Measurements from ENCODE around the gene ADGRD2.

DNA sequence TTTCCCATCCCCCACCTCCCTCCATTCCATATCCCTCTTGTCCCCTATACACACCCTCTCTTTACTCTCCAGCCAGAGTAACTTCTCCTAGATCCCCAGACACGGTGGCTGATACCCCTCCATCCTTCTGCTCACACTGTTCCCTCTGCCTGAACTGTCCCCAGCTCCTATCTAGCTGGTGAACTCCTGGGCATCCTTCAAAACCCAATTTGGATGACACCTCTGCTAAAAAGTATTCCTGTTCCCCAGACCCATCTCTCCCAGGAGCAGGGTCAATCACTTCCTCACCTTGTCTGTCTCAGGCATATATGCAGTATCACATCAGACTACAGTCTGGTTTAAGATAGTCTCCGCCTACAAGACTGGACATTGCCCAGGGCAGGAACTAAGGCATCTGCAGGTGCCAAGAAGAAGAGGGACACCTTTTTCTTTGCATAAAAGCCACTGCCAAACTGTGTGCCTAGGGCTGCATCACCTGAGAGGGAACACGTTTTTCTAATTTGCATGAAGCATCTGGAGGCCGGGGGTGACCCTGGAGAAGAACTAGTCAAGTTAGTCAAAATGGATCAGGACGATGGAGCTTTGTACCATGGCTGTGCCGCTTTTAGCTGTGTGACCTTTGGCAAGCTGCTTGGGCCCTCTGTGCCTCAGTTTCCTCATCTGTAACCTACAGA lies 29.8 kb downstream of the ADGRD2 start:
- TF ChIP-seq, protein P1, sequence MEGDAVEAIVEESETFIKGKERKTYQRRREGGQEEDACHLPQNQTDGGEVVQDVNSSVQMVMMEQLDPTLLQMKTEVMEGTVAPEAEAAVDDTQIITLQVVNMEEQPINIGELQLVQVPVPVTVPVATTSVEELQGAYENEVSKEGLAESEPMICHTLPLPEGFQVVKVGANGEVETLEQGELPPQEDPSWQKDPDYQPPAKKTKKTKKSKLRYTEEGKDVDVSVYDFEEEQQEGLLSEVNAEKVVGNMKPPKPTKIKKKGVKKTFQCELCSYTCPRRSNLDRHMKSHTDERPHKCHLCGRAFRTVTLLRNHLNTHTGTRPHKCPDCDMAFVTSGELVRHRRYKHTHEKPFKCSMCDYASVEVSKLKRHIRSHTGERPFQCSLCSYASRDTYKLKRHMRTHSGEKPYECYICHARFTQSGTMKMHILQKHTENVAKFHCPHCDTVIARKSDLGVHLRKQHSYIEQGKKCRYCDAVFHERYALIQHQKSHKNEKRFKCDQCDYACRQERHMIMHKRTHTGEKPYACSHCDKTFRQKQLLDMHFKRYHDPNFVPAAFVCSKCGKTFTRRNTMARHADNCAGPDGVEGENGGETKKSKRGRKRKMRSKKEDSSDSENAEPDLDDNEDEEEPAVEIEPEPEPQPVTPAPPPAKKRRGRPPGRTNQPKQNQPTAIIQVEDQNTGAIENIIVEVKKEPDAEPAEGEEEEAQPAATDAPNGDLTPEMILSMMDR (IDR thresholded peaks at IDR 0.05), result no peak
- TF ChIP-seq POLR2A (IDR thresholded peaks at IDR 0.05), result no peak

All from lower leg skin (tissue), 3 donors.